ENCODE measurements around the gene METTL8. TPM values are rescaled to one million over a fixed set of nuclear protein-coding genes. Genes with fewer than 3 reads are reported as not detected.
A peak's percentile ranks its signal among the peaks of the same experiment; 100 is the strongest.

METTL8 gene
- total and polyA plus RNA-seq, 2 experiments from 2014 or later: 60.9 to 64.3 TPM

DNA sequence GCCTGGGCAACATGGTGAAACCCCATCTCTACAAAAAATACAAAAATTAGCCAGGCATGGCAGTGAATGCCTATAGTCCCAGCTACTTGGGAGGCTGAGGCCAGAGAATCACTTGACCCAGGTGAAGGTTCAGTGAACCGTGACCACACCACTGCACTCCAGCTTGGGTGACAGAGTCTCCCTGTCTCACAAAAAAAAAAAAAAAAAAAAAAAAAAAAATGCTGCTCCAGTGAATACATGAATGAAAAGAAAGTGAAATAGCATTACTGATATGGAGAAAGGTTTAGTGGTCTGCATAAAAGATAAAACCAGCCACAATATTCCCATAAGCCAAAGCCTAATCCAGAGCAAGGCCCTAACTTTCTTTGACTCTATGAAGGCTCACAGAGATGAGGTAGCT lies 44.5 kb downstream of the METTL8 start (continued):
- TF ChIP-seq NANOG (IDR thresholded peaks at IDR 0.05; ENCODE audit: borderline replicate concordance) (no peak), EZH2phosphoT487 (IDR thresholded peaks at IDR 0.05; ENCODE audit: unreplicated experiment) (no peak), ZNF114 (CRISPR knock-in tag; IDR thresholded peaks at IDR 0.05) (no peak), CREB1 (CRISPR knock-in tag; IDR thresholded peaks at IDR 0.05; ENCODE audit: low read depth) (no peak), EZH2 (IDR thresholded peaks at IDR 0.05; ENCODE audit: low read depth, unreplicated experiment) (no peak)
- TF ChIP-seq, protein P1, sequence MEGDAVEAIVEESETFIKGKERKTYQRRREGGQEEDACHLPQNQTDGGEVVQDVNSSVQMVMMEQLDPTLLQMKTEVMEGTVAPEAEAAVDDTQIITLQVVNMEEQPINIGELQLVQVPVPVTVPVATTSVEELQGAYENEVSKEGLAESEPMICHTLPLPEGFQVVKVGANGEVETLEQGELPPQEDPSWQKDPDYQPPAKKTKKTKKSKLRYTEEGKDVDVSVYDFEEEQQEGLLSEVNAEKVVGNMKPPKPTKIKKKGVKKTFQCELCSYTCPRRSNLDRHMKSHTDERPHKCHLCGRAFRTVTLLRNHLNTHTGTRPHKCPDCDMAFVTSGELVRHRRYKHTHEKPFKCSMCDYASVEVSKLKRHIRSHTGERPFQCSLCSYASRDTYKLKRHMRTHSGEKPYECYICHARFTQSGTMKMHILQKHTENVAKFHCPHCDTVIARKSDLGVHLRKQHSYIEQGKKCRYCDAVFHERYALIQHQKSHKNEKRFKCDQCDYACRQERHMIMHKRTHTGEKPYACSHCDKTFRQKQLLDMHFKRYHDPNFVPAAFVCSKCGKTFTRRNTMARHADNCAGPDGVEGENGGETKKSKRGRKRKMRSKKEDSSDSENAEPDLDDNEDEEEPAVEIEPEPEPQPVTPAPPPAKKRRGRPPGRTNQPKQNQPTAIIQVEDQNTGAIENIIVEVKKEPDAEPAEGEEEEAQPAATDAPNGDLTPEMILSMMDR (conservative IDR thresholded peaks at IDR 0.05; ENCODE audit: low read depth in 2 of 2): no peak

DNA sequence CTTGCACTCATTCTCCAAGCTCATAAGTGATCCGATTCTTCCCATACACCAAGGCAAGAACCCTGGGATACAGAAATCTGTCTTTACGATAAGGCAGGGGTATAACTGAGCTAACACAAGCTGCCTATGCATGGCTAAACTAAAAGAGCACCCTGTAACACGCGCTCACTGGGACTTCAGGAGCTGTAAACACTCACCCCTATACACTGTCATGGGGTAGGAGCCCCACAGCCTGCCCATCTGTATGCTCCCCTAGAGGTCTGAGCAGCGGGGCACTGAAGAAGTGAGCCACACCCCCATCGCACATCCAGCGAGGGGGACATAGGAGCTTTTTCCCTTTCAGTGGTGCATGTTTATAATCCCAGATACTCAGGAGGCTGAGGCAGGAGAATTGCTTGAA lies 46.7 kb downstream of the METTL8 start:
- H3K9me3 Mint-ChIP-seq: peaks cover 4% of the 10 kb centered on the region; the same call in 2 of the 3 replicates
- Histone ChIP-seq H3K9me2 (ENCODE audit: insufficient read depth) (no peaks in the 10 kb centered on the region), H3K4me3 (peak overlapping the region; percentile 35; the same call in 1 of the 2 replicates), H3K27ac (ENCODE audit: low read depth) (peak overlapping the region; percentile 78; the same call in 1 of the 2 replicates), H3K4me2 (peak overlapping the region; percentile 63), H3K36me3 (ENCODE audit: insufficient read depth) (0 out of 2 replicates have a peak, but pooled peaks cover 3% of the 10 kb centered on the region), H3K27me3 (ENCODE audit: insufficient read depth) (no peaks in the 10 kb centered on the region), H3F3A (replicated peaks; ENCODE audit: low read depth) (peaks cover 11% of the 10 kb centered on the region), H3K79me2 (replicated peaks; ENCODE audit: insufficient read depth) (peaks cover 41% of the 10 kb centered on the region), H3K4me1 (ENCODE audit: insufficient read depth) (peaks cover 52% of the 10 kb centered on the region), H2AFZ (peak overlapping the region; percentile 44; the same call in 1 of the 2 replicates), H4K20me1 (replicated peaks; ENCODE audit: insufficient read depth) (no peaks in the 10 kb centered on the region)
- peak overlapping the region; percentile 42; the same call in 1 of the 2 replicates for H3K27ac Mint-ChIP-seq
- peaks cover 13% of the 10 kb centered on the region for H3K36me3 Mint-ChIP-seq (ENCODE audit: low read depth)
- H3K4me3 Mint-ChIP-seq: no peak overlapping the region; the same call in 2 of the 3 replicates
- H3K4me1 Mint-ChIP-seq: peaks cover 46% of the 10 kb centered on the region
- DNase-seq (ENCODE audit: low spot score) (peak; percentile 18), ATAC-seq (peak; percentile 51)
- H3K27me3 Mint-ChIP-seq (ENCODE audit: insufficient read depth, low read depth, poor library complexity): peaks cover 6% of the 10 kb centered on the region
- TF ChIP-seq STAT1 (IDR thresholded peaks at IDR 0.05; ENCODE audit: unreplicated experiment) (no peak), EZH2phosphoT487 (IDR thresholded peaks at IDR 0.05; ENCODE audit: unreplicated experiment) (no peak), ZNF331 (CRISPR knock-in tag; IDR thresholded peaks at IDR 0.05; ENCODE audit: low read depth) (no peak), EZH2 (IDR thresholded peaks at IDR 0.05; ENCODE audit: low read depth, unreplicated experiment) (no peak), JUNB (IDR thresholded peaks at IDR 0.05; ENCODE audit: unreplicated experiment) (no peak), CREB1 (CRISPR knock-in tag; IDR thresholded peaks at IDR 0.05; ENCODE audit: low read depth) (no peak), ZNF114 (CRISPR knock-in tag; IDR thresholded peaks at IDR 0.05) (no peak), POLR2AphosphoS5 (IDR thresholded peaks at IDR 0.05; ENCODE audit: low read depth) (no peak)
- TF ChIP-seq, protein P1 (conservative IDR thresholded peaks at IDR 0.05; ENCODE audit: low read depth in 2 of 2): no peak
- TF ChIP-seq, protein P2, sequence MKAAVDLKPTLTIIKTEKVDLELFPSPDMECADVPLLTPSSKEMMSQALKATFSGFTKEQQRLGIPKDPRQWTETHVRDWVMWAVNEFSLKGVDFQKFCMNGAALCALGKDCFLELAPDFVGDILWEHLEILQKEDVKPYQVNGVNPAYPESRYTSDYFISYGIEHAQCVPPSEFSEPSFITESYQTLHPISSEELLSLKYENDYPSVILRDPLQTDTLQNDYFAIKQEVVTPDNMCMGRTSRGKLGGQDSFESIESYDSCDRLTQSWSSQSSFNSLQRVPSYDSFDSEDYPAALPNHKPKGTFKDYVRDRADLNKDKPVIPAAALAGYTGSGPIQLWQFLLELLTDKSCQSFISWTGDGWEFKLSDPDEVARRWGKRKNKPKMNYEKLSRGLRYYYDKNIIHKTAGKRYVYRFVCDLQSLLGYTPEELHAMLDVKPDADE (IDR thresholded peaks at IDR 0.05): no peak
- TF ChIP-seq, protein P3, sequence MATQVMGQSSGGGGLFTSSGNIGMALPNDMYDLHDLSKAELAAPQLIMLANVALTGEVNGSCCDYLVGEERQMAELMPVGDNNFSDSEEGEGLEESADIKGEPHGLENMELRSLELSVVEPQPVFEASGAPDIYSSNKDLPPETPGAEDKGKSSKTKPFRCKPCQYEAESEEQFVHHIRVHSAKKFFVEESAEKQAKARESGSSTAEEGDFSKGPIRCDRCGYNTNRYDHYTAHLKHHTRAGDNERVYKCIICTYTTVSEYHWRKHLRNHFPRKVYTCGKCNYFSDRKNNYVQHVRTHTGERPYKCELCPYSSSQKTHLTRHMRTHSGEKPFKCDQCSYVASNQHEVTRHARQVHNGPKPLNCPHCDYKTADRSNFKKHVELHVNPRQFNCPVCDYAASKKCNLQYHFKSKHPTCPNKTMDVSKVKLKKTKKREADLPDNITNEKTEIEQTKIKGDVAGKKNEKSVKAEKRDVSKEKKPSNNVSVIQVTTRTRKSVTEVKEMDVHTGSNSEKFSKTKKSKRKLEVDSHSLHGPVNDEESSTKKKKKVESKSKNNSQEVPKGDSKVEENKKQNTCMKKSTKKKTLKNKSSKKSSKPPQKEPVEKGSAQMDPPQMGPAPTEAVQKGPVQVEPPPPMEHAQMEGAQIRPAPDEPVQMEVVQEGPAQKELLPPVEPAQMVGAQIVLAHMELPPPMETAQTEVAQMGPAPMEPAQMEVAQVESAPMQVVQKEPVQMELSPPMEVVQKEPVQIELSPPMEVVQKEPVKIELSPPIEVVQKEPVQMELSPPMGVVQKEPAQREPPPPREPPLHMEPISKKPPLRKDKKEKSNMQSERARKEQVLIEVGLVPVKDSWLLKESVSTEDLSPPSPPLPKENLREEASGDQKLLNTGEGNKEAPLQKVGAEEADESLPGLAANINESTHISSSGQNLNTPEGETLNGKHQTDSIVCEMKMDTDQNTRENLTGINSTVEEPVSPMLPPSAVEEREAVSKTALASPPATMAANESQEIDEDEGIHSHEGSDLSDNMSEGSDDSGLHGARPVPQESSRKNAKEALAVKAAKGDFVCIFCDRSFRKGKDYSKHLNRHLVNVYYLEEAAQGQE (IDR thresholded peaks at IDR 0.05; ENCODE audit: unreplicated experiment): no peak
